GM12878 (cell line): ENCODE measurements around the gene SH3BGRL3. TPM values are rescaled to one million over a fixed set of nuclear protein-coding genes. Genes with fewer than 3 reads are reported as not detected.

ENCODE experiments used
- ATAC-seq: fragments of 200-7000 bp; cut with Tn5 transposase; 3 replicates; pipeline ENCODE4 v1.9.1; 2020; ENCODE audit warnings: mild to moderate bottlenecking, moderate library complexity
- BruUV-seq: library from RNA; stranded (reverse); fragments of 400-500 nt; replicated peaks from 2 replicates; lab custom pipeline; 2021; lab: Mats Ljungman, UMichigan
- CTCF ChIA-PET: fragments of 300-600 bp; sonication (Branson Sonifier 250); formaldehyde crosslinking; extraction: SDS; loops from one replicate; lab custom pipeline; 2021; ENCODE audit warnings: inconsistent platforms; lab: Yijun Ruan, JAX
- POLR2A ChIA-PET: fragments of 350-600 bp; formaldehyde crosslinking; extraction: SDS; loops from one replicate; lab custom pipeline; 2021; ENCODE audit warnings: inconsistent platforms; lab: Charles Lee
- RAD21 ChIA-PET: fragments of 300-600 bp; sonication (Branson Sonifier 250); formaldehyde crosslinking; loops from one replicate; lab custom pipeline; 2023; ENCODE audit warnings: antibody characterized with exemption; ENCODE audit not compliant: unreplicated experiment; lab: Charles Lee
- SMC1A ChIA-PET: fragments of 300-600 bp; sonication (Branson Sonifier 250); formaldehyde crosslinking; loops from one replicate; lab custom pipeline; 2023; ENCODE audit not compliant: unreplicated experiment, uncharacterized antibody; lab: Charles Lee
- DNase-seq: peaks from one replicate; pipeline ENCODE4 v3.0.0-alpha.2; 2011; ENCODE audit warnings: low read depth, low spot score
- FAIRE-seq: peaks from 3 replicates; lab custom pipeline; 2011; peaks lifted over from hg19 to GRCh38; lab: Jason Lieb, UNC
- H2AFZ ChIP-seq: 2 replicates; pipeline ENCODE4 v1.6.0; 2011; ENCODE audit warnings: low read depth, low read length, control low read depth; ENCODE audit not compliant: control insufficient read depth
- H3K27ac ChIP-seq: 2 replicates; pipeline ENCODE4 v1.5.1; 2011; ENCODE audit warnings: control low read depth; ENCODE audit not compliant: control insufficient read depth, insufficient read depth
- H3K27me3 ChIP-seq, 2 experiments: replicated peaks in 1 of 2; 2 replicates each; pipeline versions ENCODE4 v1.6.0 to v1.6.1; 2011; ENCODE audit warnings: low read length in 1 of 2; ENCODE audit not compliant: control insufficient read depth in 2 of 2, insufficient read depth in 2 of 2
- H3K36me3 ChIP-seq, 2 experiments: 2 replicates each; pipeline ENCODE4 v1.5.1; 2011; ENCODE audit warnings: low read length in 1 of 2; ENCODE audit not compliant: control insufficient read depth in 2 of 2, insufficient read depth in 2 of 2
- H3K4me1 ChIP-seq: 2 replicates; pipeline ENCODE4 v1.6.1; 2011; ENCODE audit warnings: mild to moderate bottlenecking, low read length, moderate library complexity, mixed read lengths; ENCODE audit not compliant: control insufficient read depth, insufficient read depth
- H3K4me2 ChIP-seq: 2 replicates; pipeline ENCODE4 v1.6.0; 2011; ENCODE audit warnings: control low read depth; ENCODE audit not compliant: control insufficient read depth, insufficient read depth
- H3K4me3 ChIP-seq: fragments of 200-600 bp; sonication (generic); 2 replicates; pipeline ENCODE4 v1.5.1; 2016
- H3K79me2 ChIP-seq: 2 replicates; pipeline ENCODE4 v1.6.0; 2011; ENCODE audit warnings: low read length; ENCODE audit not compliant: control insufficient read depth, insufficient read depth
- H3K9ac ChIP-seq: 2 replicates; pipeline ENCODE4 v1.8.0; 2011; ENCODE audit warnings: low read length, control low read depth, mixed read lengths; ENCODE audit not compliant: control insufficient read depth, insufficient read depth
- H3K9me3 ChIP-seq: replicated peaks from 3 replicates; pipeline ENCODE4 v1.5.1; 2011; ENCODE audit warnings: mild to moderate bottlenecking, low read length; ENCODE audit not compliant: control insufficient read depth, insufficient read depth
- H4K20me1 ChIP-seq: 2 replicates; pipeline ENCODE4 v1.6.0; 2011; ENCODE audit not compliant: control insufficient read depth, insufficient read depth
- HDGF ChIP-seq: fragments of 450-650 bp; IDR thresholded peaks from 2 replicates; pipeline ENCODE4 v1.6.1; 2016; ENCODE audit warnings: antibody characterized with exemption
- JUNB ChIP-seq: IDR thresholded peaks from 2 replicates; pipeline ENCODE4 v1.6.1; 2016; ENCODE audit warnings: antibody characterized with exemption, mild to moderate bottlenecking
- KAT2A ChIP-seq: conservative IDR thresholded peaks from 2 replicates; pipeline ENCODE4 v1.6.1; 2011; ENCODE audit warnings: low read depth, low read length; ENCODE audit not compliant: control insufficient read depth
- KLF5 ChIP-seq: fragments of 450-650 bp; IDR thresholded peaks from 2 replicates; pipeline ENCODE4 v1.6.1; 2014; ENCODE audit warnings: mild to moderate bottlenecking; ENCODE audit not compliant: partially characterized antibody
- MEF2B ChIP-seq: fragments of 450-650 bp; IDR thresholded peaks from 2 replicates; pipeline ENCODE4 v1.6.1; 2018; ENCODE audit warnings: mild to moderate bottlenecking, moderate library complexity; ENCODE audit not compliant: partially characterized antibody, poor library complexity, severe bottlenecking
- PAX8 ChIP-seq: fragments of 450-650 bp; IDR thresholded peaks from 2 replicates; pipeline ENCODE4 v1.6.1; 2017; ENCODE audit warnings: mild to moderate bottlenecking, moderate library complexity
- POLR2A ChIP-seq: IDR thresholded peaks from 2 replicates; pipeline ENCODE4 v1.6.1; 2011; ENCODE audit warnings: low read depth, mild to moderate bottlenecking, low read length
- POU2F2 ChIP-seq: IDR thresholded peaks from 3 replicates; pipeline ENCODE4 v1.6.1; 2011; ENCODE audit warnings: low read depth, mild to moderate bottlenecking, low read length, borderline replicate concordance
- RAD21 ChIP-seq: IDR thresholded peaks from 2 replicates; pipeline ENCODE4 v1.6.1; 2011; ENCODE audit warnings: mild to moderate bottlenecking, low read depth, low read length, moderate library complexity; ENCODE audit not compliant: insufficient read depth
- RCOR1 ChIP-seq: conservative IDR thresholded peaks from 2 replicates; pipeline ENCODE4 v1.6.1; 2012; ENCODE audit warnings: low read depth, low read length, improper control_type of control experiment
- RUNX3 ChIP-seq: IDR thresholded peaks from 2 replicates; pipeline ENCODE4 v1.6.1; 2012; ENCODE audit warnings: low read length, inconsistent platforms
- SIX5 ChIP-seq: IDR thresholded peaks from 2 replicates; pipeline ENCODE4 v1.6.1; 2011; ENCODE audit warnings: mild to moderate bottlenecking, low read depth, low read length, moderate library complexity; ENCODE audit not compliant: severe bottlenecking
- USF1 ChIP-seq: IDR thresholded peaks from 2 replicates; pipeline ENCODE4 v1.6.1; 2011; ENCODE audit warnings: borderline replicate concordance, low read depth, mild to moderate bottlenecking, moderate library complexity, mixed read lengths, low read length; ENCODE audit not compliant: insufficient read depth; ENCODE audit errors: extremely low read length
- ZNF274 ChIP-seq: IDR thresholded peaks from one replicate; pipeline ENCODE4 v1.8.0; 2011; ENCODE audit not compliant: insufficient read length, insufficient read depth
- WGBS: methylation state at CpG from one replicate; pipeline ENCODE4 v1.1.6; 2016; ENCODE audit warnings: low lambda C conversion rate; ENCODE audit not compliant: insufficient replicate concordance, insufficient coverage; ENCODE audit errors: missing lambda C conversion rate; 5-methylcytosine and 5-hydroxymethylcytosine counted together
- in situ Hi-C: fragments of 300-500 bp; cut with MboI; formaldehyde crosslinking; loops from 9 replicates; pipeline ENCODE4 v1.14.3; 2018; ENCODE audit warnings: mixed read lengths
- intact Hi-C: fragments of 100-400 bp; cut with micrococcal nuclease; formaldehyde crosslinking; loops from one replicate; pipeline ENCODE4 v1.14.2; 2022; ENCODE audit not compliant: unreplicated experiment
- polyA plus RNA-seq, 11 experiments: library from polyadenylated mRNA; depleted of rRNA in 4 of 11; unstranded in 6 of 11; stranded (reverse) in 5 of 11; fragments of >200 nt; fragmentation: Nextera tagmentation in 4 of 11; fragmentation: Illumina TruSeq in 1 of 11; extraction: Ambion mirVana in 4 of 11; extraction: Trizol in 1 of 11; gene quantifications; 1 replicate in 1 of 11; 2 replicates in 10 of 11; pipeline versions ENCODE4 v1.2.1 to v1.2.3, GENCODE V29; 2011 to 2016; ENCODE audit warnings: inconsistent platforms in 2 of 11, missing spikeins in 2 of 11, low read depth in 1 of 11
- total RNA-seq, 4 experiments: library from RNA; depleted of rRNA in 3 of 4; stranded (reverse); fragments of >200 nt in 3 of 4; fragmentation: Illumina TruSeq in 1 of 4; extraction: Trizol in 1 of 4; gene quantifications; 2 replicates each; pipeline versions ENCODE4 v1.2.1 to v1.2.3, GENCODE V29; 2013 to 2021
- TF ChIP-seq, protein P1 (sequence below): fragments of 450-650 bp; IDR thresholded peaks from 2 replicates; pipeline ENCODE4 v1.6.1; 2017; ENCODE audit warnings: antibody characterized with exemption, mild to moderate bottlenecking, moderate library complexity
- TF ChIP-seq, protein P2 (sequence below): IDR thresholded peaks from 2 replicates; pipeline ENCODE4 v1.6.1; 2012; ENCODE audit warnings: low read depth, low read length, improper control_type of control experiment

SH3BGRL3 gene
- total and polyA plus RNA-seq, 10 of the 15 experiments (the other 5 are each of a cell fraction or from before 2014, with no cell fraction given): 39.7 to 390 (median 118) TPM

DNA sequence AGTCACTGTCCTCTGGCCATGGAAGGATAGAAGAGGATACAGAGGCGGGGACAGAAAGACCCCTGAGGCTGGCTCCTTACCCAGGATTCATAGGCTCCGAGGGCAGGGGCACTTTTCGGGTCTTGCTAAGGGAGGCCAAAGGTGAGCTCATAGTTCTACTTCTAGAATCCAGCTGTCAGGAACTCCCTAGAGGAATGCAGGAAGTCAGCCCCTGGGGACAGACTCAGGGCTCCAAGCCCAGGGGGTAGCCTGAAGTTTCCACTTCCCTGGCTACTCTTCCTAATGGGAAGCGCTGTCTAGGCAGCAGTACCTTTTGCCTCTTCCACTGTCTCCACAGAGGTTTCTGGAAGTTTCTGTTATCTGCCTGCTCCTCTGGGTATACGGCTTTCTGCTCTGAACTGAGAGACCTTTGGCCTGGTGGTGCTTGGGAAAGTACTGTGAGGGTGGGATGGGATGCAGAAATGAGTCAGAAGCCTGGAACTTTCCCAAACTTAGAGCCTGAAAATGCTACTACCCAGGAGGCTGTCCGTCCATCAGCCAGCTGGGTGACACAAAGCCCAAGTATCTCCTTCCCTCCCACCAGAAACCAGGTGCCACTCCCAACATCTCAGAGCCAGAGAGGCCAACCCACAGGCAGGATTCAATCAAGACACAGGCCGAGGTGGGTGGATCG is 23.0 kb downstream of the SH3BGRL3 start:
- Histone ChIP-seq H3K9ac (no peak overlapping the region), H3K4me2 (no peak overlapping the region)
- CTCF ChIA-PET: interaction anchor here (0.8 to 1.0 kb wide), 2 partner anchors 12 to 18 kb away, joined by 3 read pairs; no protein-coding TSS in a partner anchor

More for the DNA sequence above, 23.0 kb downstream of the SH3BGRL3 start:
- 59% methylated on average over 8 of the region's 8 CpGs for WGBS
- ChIA-PET POLR2A (no interaction called here), RAD21 (no interaction called here), SMC1A (no interaction called here)
- Histone ChIP-seq H3K9me3 (no peaks in the 10 kb centered on the region), H3K4me3 (no peak overlapping the region), H3K27me3 (no peaks in the 10 kb centered on the region), H3K27ac (no peak overlapping the region), H3K36me3 (no peaks in the 10 kb centered on the region; a peak in 1 of 4 replicates), H2AFZ (no peak overlapping the region), H3K4me1 (peaks cover 14% of the 10 kb centered on the region), H3K79me2 (peaks cover 4% of the 10 kb centered on the region), H4K20me1 (no peaks in the 10 kb centered on the region)
- intact Hi-C loops (no loop called here), in situ Hi-C loops (no loop called here)
- ATAC-seq (no peak), FAIRE-seq (no peak), DNase-seq (no peak)
- BruUV-seq: no TSS peak
- TF ChIP-seq, protein P1, sequence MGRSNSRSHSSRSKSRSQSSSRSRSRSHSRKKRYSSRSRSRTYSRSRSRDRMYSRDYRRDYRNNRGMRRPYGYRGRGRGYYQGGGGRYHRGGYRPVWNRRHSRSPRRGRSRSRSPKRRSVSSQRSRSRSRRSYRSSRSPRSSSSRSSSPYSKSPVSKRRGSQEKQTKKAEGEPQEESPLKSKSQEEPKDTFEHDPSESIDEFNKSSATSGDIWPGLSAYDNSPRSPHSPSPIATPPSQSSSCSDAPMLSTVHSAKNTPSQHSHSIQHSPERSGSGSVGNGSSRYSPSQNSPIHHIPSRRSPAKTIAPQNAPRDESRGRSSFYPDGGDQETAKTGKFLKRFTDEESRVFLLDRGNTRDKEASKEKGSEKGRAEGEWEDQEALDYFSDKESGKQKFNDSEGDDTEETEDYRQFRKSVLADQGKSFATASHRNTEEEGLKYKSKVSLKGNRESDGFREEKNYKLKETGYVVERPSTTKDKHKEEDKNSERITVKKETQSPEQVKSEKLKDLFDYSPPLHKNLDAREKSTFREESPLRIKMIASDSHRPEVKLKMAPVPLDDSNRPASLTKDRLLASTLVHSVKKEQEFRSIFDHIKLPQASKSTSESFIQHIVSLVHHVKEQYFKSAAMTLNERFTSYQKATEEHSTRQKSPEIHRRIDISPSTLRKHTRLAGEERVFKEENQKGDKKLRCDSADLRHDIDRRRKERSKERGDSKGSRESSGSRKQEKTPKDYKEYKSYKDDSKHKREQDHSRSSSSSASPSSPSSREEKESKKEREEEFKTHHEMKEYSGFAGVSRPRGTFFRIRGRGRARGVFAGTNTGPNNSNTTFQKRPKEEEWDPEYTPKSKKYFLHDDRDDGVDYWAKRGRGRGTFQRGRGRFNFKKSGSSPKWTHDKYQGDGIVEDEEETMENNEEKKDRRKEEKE: no peak
- TF ChIP-seq PAX8: no peak
- TF ChIP-seq RCOR1: no peak
- TF ChIP-seq KAT2A: no peak
- TF ChIP-seq RUNX3: no peak
- no peak for TF ChIP-seq USF1
- TF ChIP-seq JUNB: no peak
- TF ChIP-seq RAD21: no peak
- TF ChIP-seq, protein P2, sequence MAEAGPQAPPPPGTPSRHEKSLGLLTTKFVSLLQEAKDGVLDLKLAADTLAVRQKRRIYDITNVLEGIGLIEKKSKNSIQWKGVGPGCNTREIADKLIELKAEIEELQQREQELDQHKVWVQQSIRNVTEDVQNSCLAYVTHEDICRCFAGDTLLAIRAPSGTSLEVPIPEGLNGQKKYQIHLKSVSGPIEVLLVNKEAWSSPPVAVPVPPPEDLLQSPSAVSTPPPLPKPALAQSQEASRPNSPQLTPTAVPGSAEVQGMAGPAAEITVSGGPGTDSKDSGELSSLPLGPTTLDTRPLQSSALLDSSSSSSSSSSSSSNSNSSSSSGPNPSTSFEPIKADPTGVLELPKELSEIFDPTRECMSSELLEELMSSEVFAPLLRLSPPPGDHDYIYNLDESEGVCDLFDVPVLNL: no peak
- no peak for TF ChIP-seq SIX5
- TF ChIP-seq POLR2A: no peak
- TF ChIP-seq ZNF274: no peak
- TF ChIP-seq HDGF: no peak
- TF ChIP-seq MEF2B: no peak
- no peak for TF ChIP-seq POU2F2
- no peak for TF ChIP-seq KLF5
